AG09319 (cell line): ENCODE data around the gene EFCAB11.
"Not testable (repeated sequence)": the region's sequence is repeated elsewhere in the genome, so short reads cannot be mapped to it uniquely, and the experiment has no call there.

Experiments
- DNase-seq: peaks from one replicate; pipeline ENCODE4 v3.0.0-alpha.2; 2010; ENCODE audit warnings: low read depth; ENCODE audit errors: extremely low read depth
- CTCF ChIP-seq: IDR thresholded peaks from 2 replicates; pipeline ENCODE4 v1.5.1; 2011; ENCODE audit warnings: low read depth, mild to moderate bottlenecking, inconsistent platforms, low read length, moderate library complexity

Gene EFCAB11

GRCh38 chr14:89890589-89890988 lies 63.9 kb downstream of the EFCAB11 start:
- no peak for DNase-seq
- TF ChIP-seq CTCF = no peak

GRCh38 chr14:89889626-89890025 lies 64.9 kb downstream of the EFCAB11 start:
- no peak for DNase-seq

GRCh38 chr14:89884761-89885160 lies 69.8 kb downstream of the EFCAB11 start:
- TF ChIP-seq CTCF = no peak
- DNase-seq = no peak

More at GRCh38 chr14:89889626-89890025, 64.9 kb downstream of the EFCAB11 start:
- no peak for TF ChIP-seq CTCF

DNA sequence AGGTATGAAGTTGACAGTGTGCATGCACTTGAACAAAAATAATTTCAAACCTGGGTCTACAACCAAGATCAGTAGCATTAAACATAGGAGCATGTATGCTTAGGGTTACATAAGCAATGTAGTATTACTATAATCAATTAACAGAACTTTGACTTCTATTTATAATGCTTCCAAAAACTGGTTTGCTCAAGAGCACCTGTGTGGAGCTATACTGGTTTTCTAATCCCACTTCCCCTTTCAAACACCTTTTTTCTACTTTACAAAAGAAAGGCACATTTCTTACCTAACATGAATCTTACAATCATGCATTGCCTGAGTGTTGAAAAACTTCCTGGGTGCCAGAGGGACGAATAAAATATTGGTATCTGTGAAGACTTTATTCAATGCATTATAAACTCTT lies 72.7 kb downstream of the EFCAB11 start:
- DNase-seq = no peak
- TF ChIP-seq CTCF = no peak

DNA sequence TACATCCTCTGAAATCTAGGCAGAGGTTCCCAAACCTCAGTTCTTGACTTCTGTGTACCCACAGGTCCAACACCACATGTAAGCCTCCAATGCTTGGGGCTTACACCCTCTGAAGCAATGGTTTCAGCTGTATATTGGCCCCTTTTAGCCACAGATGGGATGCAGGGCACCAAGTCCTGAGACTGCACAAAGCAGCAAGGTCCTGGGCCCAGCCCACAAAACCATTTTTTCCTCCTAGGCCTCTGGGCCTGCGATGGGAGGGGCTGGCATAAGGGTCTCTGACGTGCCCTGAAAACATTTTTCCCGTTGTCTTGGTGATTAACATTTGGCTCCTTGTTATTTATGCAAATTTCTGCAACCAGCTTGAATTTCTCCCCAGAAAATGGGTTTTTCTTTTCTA lies 80.4 kb downstream of the EFCAB11 start:
- DNase-seq = not testable (repeated sequence)

DNA sequence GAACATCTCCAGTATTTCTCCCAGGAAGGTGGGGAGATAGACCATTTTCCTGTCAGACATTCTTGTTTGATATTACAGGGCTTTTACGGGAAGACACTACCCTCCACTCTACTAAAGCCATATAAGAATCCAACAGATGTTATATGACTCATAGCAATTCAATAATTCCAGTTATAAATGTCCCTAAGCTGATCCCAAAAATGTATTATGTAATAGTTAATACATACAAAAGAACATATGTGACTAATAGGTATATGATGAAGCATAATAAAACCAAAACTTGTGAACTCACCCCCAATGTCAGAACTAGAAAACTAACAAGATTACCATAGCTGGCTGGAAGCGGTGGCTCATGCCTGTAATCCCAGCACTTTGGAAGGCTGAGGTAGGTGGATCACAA lies 84.2 kb downstream of the EFCAB11 start:
- no peak for DNase-seq
- no peak for TF ChIP-seq CTCF

DNA sequence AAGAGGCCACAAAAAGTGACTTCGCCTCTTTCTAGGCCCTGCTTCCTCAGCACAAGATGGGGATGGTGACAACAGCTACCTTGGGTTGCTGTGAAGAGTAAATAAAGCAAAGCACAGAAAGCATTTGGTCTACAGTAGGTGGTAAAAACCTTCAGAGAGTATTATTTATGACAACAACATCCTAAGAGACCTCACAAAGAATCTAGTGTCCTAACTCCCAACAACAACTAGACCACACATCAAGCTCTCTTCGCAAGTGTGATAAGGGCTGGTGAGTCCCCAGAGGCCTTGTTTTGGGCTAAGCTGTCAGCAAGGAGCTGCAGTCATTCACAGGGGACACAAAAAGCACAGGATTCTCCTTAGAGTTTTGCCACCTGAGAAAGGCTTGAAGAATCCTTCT lies 84.9 kb downstream of the EFCAB11 start:
- no peak for TF ChIP-seq CTCF
- no peak for DNase-seq

DNA sequence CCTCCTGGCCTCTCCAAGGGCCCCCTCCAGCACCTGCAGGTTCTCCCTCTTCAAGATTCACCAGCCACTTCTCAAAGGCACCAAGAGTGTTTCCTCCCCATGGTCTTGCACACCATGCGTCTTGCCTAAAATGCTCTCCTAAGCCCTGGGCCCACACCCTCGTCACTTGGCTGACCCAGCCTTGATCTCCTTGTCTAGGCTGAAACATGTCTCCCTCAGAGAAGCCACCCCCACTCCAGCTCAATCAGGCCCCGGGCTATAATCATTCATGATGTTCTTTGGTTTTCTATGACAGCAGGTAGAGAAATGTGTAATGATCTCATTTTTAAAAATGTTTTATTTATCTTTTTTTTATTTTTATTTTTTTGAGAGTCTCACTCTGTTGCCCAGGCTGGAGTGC lies 88.1 kb downstream of the EFCAB11 start:
- DNase-seq = no peak
- no peak for TF ChIP-seq CTCF
